DMS153 treated with DMSO at 0.1 percent for 48 hours (cell line): ENCODE data around the gene IL1RAPL1.

Experiments used
- DNase-seq: peaks from one replicate; lab custom pipeline; 2025; ENCODE audit not compliant: unreplicated experiment; lab: John Stamatoyannopoulos, UW

The IL1RAPL1 gene

GRCh38 chrX:29721152-29721551, 1133.9 kb downstream of the IL1RAPL1 start:
- no peak for DNase-seq

DNA sequence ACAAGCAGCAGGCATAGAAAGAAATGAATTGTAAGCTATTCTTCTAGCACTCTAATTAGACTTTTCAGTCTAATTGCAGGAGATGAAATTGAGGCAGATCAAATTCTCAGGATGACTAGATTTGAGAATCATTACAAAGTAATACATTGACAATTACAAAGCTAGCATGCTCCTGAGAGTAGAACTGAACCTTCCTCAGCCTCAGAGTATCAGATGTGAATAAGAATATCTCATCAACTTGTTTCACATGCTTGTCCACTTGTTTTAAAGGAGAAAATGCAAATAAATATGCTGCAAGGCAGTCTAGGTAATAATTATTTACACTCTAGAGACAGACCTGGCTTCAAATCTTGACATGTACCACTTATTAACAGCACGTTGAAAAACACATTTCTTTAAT, 1137.1 kb downstream of the IL1RAPL1 start:
- no peak for DNase-seq

DNA sequence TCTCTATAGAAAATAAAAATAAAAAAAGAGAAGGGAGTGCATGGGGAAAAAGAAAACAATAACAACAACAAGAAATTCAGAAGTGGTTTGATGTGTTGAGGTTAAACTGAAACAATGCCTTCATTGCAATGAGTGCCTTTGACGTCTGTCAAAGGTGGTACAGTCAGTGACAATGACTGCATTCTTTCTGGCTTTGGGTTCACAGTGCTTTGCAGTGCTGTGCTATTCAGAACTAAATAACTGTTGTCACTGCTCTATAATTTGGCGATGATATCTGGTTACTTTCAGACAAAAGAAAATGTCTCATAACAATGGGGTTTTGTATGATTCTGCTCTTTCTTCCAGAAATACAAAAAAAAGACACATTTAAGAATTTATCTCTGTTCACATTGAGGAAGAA, 1139.6 kb downstream of the IL1RAPL1 start:
- no peak for DNase-seq

DNA sequence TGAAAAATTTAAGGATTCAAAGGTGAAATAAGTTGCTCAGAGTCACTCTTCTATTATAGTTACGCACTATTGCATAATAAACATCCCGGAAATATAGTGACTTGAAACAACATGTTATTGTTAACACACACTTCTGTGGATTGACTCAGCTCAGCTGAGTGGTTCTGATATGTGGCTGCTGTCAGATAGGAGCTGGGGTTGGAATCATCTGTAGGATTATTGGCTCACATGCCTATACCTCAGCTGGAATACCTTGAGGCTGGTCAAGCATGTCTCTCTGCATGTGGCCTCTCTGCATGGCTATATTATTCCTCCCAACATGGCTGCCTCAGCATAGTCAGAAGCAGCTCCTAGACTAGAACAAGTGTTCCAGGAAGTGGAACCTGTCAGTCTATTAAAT, 1141.4 kb downstream of the IL1RAPL1 start:
- no peak for DNase-seq

DNA sequence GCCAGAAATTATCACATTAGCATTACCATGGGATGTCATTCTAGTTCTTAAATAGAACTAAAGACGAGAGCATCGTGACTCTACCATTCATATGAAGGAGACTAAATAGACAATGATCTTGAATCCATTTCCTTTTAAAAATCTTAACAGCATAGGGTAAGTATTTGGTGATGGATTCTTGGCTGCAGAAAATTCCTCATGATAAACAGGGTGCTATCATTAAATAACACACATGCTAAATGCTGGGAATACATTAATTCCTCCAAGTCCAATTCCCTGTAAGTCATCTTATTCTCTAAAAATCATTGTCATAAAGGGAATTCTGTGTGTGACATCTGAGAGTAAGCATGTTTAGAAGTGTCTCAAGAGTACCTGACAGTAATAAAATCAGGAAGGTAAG, 1157.7 kb downstream of the IL1RAPL1 start:
- DNase-seq: no peak

GRCh38 chrX:29746326-29746725, 1159.1 kb downstream of the IL1RAPL1 start:
- DNase-seq: no peak

DNA sequence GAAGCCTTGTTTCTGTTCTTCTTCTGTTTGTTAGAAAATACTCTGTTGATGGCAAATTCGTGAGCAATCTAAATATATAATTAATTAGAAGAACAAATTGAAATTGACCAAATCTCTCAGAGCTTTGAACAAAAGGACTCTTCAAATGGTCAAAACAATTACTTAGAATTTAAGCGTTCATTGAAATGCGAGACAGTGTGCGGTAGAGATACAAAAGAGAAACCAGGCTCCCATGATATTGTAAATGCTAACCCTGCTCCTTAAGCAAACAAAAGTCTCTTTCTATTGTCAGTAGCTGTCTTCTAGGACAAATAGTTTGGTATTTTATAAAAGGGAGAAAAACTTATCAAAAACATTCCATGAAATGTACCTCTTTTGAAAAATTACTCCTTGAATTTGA, 1174.8 kb downstream of the IL1RAPL1 start:
- DNase-seq: no peak

- no peak for DNase-seq
These were observed 1188.6 kb downstream of the IL1RAPL1 start for GRCh38 chrX:29775890-29776289.

- DNase-seq: no peak
These were observed 1200.4 kb downstream of the IL1RAPL1 start for GRCh38 chrX:29787656-29788055.

DNA sequence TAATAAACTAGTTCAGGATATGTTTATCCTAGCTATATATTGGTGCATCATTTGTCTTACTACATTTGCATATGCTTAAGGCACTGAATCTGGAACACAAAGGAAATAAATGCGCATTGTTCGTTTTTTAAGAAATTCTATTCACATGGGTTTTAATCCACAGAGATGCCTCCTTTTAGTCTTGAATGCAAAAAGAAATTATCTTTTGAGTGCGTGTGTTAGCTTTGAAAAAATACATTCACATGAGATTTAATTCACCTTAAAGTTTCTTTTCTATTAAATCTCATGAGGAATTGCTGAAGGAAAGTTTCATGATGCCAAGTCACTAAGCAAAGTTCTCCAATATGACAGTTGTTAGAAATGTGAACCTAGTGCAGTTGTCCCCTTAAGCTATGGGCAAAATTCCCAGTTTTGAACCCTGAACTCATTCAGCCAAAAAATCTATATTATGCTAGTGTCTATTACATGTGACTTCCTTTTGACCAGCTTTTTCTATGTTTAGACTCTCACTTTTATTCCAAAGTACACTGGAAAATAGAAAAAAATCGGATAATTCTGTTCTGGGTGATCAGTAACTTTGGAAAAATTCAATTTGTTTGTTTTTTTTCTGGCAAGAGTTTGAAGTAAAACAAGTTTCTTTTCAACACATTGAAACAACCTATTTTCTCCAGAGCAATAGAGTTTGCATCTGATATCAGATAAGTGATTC, 1201.9 kb downstream of the IL1RAPL1 start:
- DNase-seq: no peak

DNA sequence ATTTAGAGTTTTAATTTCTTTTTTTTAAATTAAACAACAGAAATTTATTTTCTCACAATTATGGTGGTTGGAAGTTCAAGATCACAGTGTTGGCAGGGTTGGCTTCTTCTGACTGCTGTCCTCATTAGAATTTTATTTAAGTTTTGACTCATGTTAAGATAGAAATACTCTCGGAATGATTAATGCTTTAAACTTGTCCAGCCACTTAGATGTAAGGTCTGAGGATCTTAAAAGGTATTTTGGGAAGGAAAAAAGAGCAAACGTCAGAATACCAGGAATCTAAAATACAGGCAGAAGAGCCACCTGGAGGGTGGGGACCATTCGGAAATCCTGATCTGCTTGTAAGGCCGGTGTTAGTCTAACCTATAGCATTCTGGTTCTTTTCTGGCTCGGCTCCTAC, 1205.1 kb downstream of the IL1RAPL1 start:
- DNase-seq: no peak

DNA sequence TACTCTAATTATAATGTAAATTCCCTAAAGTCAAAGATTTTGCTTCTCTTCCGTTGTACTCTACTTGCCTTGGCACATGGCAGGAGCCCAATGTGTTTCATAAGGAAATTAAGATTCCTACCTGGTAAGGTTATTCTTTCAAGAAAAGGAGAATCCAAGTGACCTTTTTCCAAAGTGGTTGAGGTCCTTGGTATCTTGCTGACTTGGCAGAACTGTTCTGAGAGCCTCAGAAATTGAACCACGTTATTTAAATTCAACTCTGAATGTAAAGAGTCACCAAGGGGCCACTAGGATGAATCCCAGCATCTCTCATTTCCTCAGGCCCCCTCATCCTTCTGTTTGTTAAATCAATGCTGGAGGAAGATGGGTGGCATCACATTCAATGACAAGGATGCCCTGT, 1209.9 kb downstream of the IL1RAPL1 start:
- no peak for DNase-seq

- DNase-seq: no peak
These were observed 1211.2 kb downstream of the IL1RAPL1 start for GRCh38 chrX:29798469-29798868.

DNA sequence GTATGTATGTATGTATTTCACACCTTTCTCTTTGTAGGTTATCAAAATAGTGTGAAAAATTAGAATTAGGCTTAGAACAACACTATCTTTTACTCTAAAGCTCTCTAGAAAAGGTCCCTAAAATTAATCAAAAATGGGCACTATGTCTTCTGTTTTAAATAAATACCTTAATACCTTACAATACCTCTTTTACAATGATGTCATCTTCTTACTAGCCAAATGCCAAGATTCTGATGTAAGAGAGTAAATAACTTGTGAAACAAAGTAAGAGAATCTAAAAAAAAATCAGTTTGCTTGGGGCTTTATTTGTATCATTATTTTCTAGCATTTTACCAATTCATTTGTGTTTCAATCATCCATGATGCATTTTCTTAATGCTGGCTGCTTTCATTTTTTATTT, 1225.9 kb downstream of the IL1RAPL1 start:
- no peak for DNase-seq

DNA sequence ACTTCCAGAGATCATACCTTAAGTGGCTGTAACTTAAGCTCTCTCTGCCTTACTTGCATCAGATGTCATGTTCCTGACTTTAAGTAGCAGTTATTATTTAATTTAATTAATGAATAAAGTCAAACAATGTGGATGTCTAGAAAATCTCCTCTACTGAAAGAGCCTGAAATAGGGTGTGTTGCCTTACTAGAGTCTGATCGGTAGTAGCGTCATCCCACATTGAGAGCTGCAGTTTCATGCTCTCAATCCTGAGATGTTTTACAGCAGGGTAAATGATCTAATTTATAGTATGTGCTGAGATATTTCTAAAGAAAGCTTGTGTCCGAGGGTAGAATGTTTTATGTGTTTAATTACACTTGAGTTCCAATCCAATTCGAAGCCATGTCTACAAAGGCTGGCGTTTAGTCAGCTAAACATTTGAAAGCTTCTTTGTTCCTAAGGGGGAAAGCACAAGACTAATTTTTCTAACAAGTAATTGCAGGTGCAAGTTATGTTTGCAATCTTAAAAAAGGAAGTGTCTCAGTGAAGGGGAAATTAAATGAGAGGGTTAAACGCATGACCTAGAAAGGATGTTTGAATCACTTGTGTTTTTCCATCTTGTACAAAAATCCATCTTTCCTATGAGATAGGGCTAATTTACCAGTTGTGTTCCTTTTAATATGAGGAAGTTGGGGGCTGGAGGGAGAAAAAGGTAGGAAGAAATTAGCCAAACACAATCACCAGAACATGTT, 1237.1 kb downstream of the IL1RAPL1 start:
- DNase-seq: no peak

DNA sequence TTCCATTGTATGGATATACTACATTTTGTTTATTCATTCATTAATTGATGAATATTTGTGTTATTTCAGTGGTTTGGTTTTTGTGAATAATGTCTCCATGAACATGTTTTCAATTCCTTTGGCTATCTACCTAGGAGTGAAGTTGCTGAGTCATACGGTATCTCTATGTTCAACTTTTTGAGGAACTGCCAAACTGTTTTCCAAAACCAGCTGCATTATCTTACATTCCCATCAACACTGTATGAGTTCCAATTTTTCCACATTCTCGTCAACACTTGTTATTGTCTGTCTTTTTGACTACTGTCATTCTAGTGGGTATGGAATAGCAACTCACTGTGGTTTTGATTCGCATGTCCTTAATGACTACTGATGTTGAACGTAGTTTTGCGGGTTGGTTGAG, 1239.5 kb downstream of the IL1RAPL1 start:
- DNase-seq: no peak

GRCh38 chrX:29834311-29834710, 1247.1 kb downstream of the IL1RAPL1 start:
- no peak for DNase-seq

GRCh38 chrX:29834764-29835163, 1247.5 kb downstream of the IL1RAPL1 start:
- DNase-seq: no peak

DNA sequence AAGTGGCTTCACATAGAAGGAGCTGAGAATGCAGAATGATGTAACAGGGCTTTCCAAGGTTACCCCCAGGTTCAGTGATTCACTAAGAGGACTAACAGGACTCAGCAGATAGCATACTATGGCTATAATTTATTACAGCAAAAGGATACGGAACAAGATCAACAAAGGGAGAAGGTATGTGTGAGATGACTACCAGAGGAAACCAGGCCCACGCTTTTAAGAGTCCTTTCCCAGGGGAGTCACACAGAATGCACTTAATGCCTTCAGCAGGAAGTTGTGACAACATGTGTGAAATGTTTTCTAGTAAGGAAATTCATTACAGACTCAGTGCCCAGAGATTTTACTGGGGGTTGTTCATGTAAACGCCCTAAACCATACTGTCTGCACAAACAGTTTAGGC, 1254.5 kb downstream of the IL1RAPL1 start:
- DNase-seq: no peak

- no peak for DNase-seq
These were observed 1255.3 kb downstream of the IL1RAPL1 start for GRCh38 chrX:29842552-29842951.

- no peak for DNase-seq
These were observed 1264.8 kb downstream of the IL1RAPL1 start for GRCh38 chrX:29851857-29852605.

- no peak for DNase-seq
These were observed 1265.5 kb downstream of the IL1RAPL1 start for GRCh38 chrX:29852767-29853166.
